COR-L47 (cell line): ENCODE data around the gene TMC3.

ENCODE experiments used
- DNase-seq: peaks from one replicate; lab custom pipeline; 2025; lab: John Stamatoyannopoulos, UW

TMC3 gene

GRCh38 chr15:81322676-81323253 is 51.2 kb downstream of the TMC3 start:
- DNase-seq: no peak

- DNase-seq: no peak
Observed at GRCh38 chr15:81321667-81322066, 52.3 kb downstream of the TMC3 start.

GRCh38 chr15:81317642-81318017 is 56.4 kb downstream of the TMC3 start:
- no peak for DNase-seq

- DNase-seq: no peak
Observed at GRCh38 chr15:81316267-81316666, 57.7 kb downstream of the TMC3 start.

GRCh38 chr15:81315452-81316175 is 58.4 kb downstream of the TMC3 start:
- no peak for DNase-seq

GRCh38 chr15:81314378-81314777 is 59.6 kb downstream of the TMC3 start:
- DNase-seq: no peak

GRCh38 chr15:81313686-81314085 is 60.3 kb downstream of the TMC3 start:
- DNase-seq: no peak

GRCh38 chr15:81312790-81313543 is 61.0 kb downstream of the TMC3 start:
- no peak for DNase-seq

GRCh38 chr15:81311752-81312464 is 62.1 kb downstream of the TMC3 start:
- no peak for DNase-seq

- no peak for DNase-seq
Observed at GRCh38 chr15:81310480-81310879, 63.5 kb downstream of the TMC3 start.

GRCh38 chr15:81309647-81310450 is 64.2 kb downstream of the TMC3 start:
- DNase-seq: no peak

GRCh38 chr15:81308260-81308659 is 65.8 kb downstream of the TMC3 start:
- no peak for DNase-seq

- DNase-seq: no peak
Observed at GRCh38 chr15:81304226-81304625, 69.8 kb downstream of the TMC3 start.

- DNase-seq: no peak
Observed at GRCh38 chr15:81303244-81304225, 70.5 kb downstream of the TMC3 start.

GRCh38 chr15:81302701-81303109 is 71.3 kb downstream of the TMC3 start:
- no peak for DNase-seq

GRCh38 chr15:81301815-81302399 is 72.1 kb downstream of the TMC3 start:
- DNase-seq: no peak

- DNase-seq: no peak
Observed at GRCh38 chr15:81301385-81301784, 72.6 kb downstream of the TMC3 start.

GRCh38 chr15:81299630-81300273 is 74.3 kb downstream of the TMC3 start:
- no peak for DNase-seq

GRCh38 chr15:81299156-81299555 is 74.9 kb downstream of the TMC3 start:
- DNase-seq: no peak

GRCh38 chr15:81298611-81299010 is 75.4 kb downstream of the TMC3 start:
- no peak for DNase-seq
